HG02973 (cell line): ENCODE data around the gene TRAPPC12.
A peak's percentile ranks its signal among the peaks of the same experiment; 100 is the strongest.
"Not testable (repeated sequence)": the region's sequence is repeated elsewhere in the genome, so short reads cannot be mapped to it uniquely, and the experiment has no call there.

Experiments used
- ATAC-seq: cut with Tn5 transposase; IDR thresholded peaks from one replicate; pipeline ENCODE4 v1.9.1; 2021; ENCODE audit warnings: moderate library complexity; ENCODE audit not compliant: unreplicated experiment

The TRAPPC12 gene

DNA sequence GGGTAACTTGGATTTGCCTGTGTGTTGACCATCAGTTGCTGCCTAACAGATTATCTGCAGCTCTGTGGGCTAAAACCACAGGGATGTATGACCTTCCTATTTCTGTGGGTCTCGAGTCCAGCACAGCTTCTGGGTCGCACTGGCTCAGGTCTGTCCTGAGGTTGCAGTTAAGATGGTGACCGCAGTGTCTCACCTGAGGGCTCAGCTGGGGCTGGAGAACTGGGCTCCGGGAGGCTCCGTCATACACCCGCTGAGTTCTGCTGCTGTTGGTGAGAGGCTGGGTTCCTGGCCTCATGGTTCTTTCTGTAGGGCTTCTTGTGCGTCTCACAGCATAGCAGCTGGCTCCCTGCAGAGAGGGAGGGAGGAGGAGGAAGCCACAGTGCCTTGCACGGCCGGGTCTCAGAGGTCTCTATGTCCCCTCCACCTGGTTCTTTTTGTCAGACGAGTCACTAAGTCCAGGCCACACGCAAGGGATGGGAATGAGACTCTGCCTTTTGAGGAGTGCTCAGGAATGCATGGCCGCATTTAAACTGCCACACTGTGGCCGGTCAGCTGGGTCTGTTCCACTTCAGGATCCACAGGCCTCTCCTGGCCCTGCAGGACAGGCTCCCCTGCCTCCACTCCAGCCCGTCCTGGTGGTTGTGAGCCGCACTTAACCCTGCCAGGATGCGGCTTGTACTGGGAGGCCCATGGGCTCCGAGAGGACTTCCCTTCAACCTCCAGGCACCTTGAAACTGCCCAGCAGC lies 72.6 kb downstream of the TRAPPC12 start:
- ATAC-seq: no peak

DNA sequence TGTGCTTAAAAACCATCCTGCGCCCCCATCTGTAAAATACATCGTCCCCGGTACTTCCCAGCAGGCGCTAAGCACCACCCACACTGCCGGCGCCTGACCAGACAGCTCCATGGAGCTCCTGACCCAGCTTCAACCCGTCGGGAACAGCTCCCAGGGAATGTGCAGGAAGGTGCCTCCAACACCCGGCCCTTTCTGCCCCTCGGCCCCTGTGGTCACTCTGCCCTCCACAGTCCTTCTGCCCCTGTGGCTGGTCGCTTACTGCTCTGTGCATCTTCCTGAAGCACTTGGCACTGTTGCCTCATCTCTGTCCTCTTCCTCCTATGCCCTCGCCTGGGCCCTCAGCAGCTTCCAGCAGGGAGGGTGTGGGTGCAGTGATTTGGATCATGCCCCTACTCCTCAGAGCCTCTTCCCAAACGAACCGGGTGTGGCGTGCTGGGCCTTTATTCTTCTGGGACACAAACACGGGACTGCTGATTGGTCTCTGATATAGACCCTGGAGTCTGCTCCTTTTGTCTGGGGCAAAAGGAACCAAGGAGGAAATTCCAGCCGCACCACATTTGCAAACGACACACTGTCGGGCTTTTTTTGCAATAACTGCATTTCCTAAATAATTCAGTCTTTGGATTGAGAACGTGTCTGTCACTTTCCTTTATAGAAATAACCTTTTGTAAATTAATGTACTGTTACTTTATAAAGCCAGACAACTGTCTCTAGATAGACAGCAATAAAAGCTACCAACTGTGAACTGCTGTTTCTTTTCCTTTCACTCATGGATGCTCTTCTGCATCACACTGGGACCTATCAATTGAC lies 73.9 kb downstream of the TRAPPC12 start:
- ATAC-seq: no peak

DNA sequence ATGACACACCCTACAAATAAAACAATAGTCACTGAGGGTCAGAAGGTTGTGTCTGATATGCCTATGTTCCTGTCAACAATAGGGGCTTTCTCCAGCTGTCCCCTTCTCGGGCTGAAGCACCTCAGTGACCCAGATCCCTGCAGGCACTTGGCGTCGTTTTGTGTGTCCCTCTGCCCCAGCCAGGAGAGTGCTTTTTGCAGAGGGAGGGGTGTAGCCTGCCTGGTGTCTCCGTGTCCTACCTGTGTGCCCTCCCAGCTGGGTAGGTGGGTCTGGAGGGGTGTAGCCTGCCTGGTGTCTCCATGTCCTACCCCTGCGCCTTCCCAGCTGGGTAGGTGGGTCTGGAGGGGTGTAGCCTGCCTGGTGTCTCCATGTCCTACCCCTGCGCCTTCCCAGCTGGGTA lies 74.5 kb downstream of the TRAPPC12 start:
- not testable (repeated sequence) for ATAC-seq

DNA sequence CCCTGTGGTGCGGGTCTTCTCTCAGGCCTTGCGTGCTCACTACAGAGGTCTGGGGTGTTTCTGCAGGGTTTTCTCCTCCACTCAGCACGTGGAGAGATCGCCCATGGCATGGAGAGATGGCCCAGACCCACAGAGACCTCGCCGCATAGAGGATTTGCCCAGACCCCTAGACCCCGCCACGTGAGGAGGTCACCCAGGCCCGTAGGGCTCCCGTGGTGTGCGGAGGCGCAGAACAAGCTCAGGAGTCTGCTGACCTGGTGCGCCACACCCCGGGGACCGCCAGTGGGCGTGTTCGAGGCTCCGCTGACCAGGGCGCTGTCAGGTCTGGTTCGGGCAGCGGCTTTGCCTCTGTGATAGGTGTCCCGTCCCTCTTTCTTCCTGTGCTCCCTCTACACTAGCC lies 75.3 kb downstream of the TRAPPC12 start:
- no peak for ATAC-seq

DNA sequence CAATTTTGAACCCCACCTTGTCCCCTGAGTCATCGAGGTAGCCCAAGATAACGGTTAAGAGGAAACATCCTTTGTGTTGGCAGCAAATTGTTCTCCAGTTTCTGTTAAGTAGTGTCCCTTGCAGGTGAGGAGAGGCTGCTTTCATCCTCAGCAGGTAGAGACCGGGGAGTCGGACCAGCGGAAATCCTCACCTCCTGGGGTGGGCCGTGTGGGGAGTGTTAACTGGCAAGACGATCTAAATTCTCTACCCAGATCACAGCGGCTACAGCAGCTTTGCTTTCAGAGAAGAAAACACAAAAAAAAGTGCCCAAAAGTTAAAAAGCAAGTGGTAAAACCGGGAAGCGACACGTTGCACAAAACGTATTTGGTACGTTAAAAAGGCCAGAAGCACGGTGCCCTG lies 76.6 kb downstream of the TRAPPC12 start:
- no peak for ATAC-seq

DNA sequence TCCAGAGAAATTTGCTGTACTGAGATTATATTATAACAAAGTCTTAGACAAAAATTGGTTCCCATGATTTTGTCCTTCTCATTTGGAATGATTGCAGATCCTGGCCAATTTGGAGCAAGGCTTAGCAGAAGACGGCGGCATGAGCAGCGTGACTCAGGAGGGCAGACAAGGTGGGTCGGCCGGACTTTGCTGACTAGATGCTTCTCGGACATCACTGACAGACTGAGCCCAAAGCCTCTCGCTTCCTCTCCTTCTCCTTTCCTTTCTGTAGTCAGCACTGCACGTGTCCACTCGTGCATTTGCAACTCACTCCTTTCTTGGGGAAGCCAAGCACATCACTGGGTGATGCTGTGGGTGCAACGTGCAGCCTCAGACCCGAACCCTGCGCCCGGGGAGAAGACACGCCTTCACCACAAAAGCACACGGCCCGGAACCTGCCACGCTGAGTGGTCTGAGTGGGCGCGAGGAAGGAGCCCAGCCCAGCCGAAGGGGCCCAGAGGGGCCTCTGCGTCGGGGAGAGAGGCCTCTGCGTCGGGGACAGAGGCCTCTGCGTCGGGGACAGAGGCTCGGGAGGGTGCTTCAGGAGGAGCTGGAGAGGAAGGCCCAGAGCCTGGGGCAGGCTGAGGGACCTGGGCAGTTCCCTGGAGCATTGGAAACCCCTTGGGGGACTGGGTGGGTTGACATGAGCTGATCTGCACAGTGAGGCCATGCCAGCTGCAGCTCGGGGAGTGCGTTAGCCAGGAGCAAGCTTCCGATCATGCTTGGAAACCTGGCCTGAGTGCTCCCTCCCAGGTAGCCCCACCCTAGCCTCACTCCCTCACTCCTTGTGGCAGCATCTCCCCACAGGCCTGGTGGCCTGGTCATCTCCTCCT lies 78.3 kb downstream of the TRAPPC12 start:
- ATAC-seq: no peak

DNA sequence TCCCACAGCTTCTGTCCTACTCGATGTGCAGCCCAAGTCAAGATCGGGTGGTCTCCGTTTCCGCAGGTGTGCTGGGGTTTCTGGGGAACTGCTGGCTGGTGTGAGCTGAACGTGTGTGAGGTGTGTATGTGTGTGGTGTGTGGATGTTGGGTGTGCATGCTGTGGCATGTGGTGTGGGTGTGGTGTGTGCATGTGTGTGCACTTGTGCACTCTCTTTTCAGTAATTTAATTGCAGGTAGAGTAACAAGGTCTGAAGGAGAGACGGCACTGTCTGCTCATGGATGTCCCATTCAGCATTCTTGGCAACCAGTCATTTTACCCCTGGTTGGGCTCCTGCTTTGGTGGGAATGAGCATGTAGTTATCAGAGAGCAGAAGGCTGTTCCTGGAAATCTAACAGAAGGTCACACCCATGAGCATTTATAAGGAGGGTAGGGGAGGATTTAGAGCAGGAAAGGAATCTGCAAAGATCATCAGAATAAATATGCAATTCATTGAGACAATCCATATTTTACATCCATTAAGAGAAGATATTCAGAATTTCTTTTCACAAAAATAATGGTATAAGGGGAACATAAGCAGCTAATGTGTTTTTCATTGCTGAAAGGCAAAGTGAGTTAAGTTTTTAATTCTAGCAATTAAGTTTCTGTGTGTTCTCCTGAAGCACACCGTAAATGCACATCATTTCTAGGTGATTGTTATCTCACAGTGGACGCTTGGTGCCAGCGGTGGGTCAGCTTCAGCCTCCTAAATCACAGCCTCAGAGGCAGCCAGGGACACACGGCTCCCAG lies 79.1 kb downstream of the TRAPPC12 start:
- ATAC-seq: no peak

DNA sequence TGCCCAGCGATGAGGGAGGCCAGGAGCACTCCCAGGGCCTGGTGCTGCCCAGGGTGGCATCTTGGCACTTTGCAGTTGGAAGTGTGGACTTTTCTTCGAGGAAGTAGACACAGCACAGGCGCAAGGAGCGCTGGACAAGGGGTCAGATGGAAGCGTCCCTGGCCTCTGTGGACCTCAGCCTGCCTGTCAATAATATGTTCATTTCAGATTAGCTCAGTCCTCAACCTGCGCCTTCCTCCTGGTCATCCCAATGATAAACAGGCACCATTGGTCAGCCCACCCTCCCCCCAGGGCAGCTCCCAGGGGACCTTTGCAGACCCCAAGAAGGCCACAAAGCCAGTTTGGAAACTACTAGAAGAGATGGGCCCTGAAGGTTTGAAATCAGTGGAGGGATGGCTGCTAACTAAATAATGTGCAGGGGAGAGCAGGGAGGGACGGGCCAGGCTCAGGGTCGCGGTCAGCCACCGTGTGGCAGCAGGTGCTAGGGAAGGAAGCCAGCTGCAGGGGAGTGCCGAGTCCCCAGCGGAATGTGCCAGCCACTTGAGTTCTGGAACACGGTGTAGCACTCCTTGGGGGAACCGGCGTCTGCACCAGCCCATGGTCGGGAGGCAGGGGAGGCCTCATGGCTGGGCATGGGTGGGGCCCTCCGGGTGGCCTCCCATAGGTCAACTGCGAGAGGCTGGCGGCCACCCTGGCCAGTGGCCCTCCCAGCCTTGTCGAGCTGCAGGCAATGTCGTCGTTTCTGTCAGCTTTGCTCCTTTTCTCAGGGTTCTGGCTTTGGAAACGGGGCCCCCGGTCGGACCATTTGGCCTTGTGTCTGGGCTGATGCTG lies 79.9 kb downstream of the TRAPPC12 start:
- no peak for ATAC-seq

DNA sequence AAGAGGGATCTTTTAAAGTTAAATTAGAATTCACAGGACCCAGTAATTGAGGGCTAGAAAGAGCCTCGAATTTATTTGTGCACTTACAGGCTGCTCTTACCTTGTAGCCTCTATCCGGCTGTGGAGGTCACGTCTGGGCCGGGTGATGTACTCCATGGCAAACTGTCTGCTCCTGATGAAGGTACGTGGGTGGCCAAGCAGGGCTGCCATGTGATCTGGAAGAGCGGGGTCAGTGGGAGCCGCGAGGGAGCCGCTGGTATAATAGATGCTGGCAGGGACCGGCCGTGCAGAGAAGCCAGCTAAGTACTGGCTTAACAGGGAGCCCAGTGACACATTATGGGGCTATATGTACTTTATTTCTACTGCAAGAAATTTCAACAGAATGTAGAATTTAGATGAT lies 80.7 kb downstream of the TRAPPC12 start:
- no peak for ATAC-seq

DNA sequence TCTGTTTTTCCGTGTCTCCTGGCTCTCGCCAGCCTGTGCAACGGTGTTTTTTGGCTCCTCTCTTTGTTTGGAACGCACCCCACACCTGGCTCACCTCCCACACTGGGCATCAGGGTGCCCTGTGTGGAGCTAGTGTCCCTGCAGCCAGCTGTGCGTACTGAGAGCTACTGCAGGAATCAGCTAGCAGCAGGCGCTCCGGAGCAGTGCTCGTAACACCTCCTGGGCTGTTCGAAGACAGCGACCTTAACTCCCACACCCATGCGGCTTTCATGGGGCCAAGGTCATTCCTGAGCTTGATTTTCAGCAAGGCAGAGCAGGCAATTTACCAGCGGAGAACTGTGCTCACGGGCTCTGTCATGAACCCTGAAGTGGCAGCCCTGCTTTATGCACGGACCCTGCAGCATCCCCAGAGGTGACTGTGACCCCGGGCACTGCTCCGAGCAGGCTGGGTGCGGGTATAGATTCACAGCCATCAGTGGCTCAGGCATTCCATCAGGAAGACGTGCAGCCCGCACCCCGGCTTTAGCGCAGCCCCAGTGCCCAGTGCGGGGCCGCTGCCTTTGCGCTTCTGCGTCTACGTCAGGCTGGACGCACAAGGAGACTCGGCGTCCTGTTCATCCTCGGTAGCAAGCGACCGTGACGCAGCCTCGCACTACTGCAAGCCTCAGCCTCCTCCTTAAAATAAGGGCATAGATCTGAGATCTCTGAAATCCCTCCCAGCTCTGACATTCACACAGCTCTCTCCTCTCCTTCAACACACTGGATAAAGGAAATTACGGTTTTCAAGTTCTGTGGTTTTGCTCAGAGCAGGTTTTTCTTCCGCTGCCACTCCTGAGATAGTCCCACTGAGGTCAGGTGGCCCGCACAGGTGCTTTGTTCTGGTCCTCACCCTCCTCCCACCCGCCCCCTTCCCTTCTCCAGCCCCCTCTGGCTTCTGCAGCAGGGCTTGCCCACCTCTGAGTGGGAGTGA lies 81.6 kb downstream of the TRAPPC12 start:
- ATAC-seq: no peak

DNA sequence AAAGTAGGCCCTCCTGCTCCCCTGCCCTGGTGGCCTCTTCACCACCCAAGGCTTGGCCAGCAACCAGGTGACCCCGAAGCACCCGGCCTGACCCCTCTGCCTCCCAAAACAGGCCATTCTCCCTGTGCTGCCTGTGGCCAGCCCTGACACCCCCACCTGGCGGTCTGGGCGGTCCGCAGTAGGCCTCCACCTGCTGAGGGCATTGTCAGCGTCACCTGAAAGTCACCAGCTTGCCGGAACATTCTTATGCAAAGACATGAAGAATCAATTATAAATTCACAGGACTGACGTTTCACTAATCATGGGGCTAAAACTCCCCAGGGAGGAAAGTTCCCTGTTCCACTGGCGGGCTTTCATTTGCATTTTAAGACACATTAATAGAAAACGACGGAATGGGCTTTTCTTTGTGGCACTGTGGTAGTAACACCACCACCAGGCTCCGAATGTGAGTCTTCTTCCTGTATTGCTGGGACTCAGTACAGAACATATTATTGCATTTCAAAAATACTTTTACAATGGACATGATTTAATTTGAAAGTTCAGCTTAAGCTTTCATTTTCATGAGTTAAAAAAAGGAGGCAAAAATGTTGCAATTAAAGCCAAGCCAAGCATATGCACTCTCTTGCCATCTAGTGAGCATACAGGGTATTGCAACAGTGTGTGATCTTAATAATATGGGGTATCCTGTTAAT lies 82.5 kb downstream of the TRAPPC12 start:
- ATAC-seq: peak; percentile 75

DNA sequence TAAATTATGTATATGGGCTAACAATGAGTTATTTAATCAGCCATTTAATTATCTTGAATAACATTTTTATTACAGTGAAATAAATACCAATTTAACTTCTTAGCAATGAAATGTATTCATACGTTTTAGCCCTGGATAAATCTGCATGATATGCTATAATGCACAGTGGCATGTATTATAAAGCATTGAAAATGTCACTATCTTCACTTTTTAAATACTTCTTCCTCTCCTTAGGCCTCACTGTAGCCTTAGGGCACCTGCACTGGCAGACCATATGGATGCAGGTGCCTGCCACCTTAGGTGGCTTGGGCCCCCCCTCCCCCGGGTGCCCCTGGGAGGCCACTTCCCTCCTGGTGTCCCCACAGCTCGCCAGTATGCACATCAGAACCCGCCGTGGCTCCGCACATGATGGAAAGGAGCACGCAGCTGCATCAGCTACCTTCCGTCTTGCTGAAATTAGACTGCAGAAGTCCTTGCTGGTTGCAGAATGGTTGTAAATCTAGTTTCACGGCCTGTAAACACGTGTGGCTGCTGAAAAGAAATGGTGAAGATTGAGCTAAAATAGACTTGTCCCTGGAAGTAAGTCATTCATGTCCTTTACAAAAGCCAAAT lies 83.1 kb downstream of the TRAPPC12 start:
- no peak for ATAC-seq

DNA sequence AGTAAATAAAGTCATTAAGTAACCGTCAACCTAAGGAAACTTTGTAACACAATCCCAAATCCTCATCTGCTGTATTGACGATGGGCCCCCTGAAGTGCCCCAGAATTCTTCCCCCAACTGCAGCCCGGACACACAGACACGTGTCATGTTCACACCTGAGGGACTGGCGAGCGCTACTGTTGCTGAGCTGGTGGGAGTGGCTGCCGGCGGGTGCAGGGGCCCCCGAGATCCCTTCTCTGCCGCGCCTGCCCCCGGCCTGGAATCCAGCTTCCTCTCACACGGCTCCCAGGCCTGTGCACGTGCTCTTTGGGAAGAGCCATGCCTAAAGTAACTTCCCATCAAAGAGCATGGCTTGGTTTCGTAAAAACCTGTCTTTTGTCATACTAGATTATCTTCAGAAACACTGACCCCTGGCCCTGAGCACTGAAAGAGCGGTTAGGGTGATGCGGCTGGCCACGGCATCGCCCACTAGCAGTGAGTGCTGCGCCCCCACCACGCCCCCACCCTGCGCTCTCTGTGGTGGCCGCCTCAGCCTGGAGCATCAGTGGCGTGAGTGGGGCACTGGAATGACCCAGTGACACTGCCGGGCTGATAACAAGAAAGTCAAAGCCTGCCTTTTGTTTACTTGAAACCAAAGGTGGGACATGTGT lies 83.8 kb downstream of the TRAPPC12 start:
- ATAC-seq: no peak

DNA sequence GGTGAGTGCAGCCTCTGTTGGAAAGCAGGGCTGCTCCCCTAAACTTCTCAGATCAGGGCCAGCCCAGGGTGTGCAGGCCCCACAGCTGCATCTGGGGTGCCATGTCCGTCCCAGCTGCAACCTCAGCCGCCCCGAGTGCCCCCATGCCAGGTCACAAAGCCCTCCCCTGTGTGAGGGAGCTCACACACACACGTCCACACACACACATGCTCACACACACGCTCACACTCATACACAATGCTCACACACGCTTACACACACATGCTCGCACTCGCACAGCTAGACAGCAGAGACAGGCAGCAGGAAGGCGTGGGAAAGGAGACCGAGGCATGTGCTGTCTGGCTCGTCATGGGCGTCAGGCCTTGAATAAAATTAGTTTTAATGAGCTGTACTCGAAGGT lies 84.5 kb downstream of the TRAPPC12 start:
- no peak for ATAC-seq

DNA sequence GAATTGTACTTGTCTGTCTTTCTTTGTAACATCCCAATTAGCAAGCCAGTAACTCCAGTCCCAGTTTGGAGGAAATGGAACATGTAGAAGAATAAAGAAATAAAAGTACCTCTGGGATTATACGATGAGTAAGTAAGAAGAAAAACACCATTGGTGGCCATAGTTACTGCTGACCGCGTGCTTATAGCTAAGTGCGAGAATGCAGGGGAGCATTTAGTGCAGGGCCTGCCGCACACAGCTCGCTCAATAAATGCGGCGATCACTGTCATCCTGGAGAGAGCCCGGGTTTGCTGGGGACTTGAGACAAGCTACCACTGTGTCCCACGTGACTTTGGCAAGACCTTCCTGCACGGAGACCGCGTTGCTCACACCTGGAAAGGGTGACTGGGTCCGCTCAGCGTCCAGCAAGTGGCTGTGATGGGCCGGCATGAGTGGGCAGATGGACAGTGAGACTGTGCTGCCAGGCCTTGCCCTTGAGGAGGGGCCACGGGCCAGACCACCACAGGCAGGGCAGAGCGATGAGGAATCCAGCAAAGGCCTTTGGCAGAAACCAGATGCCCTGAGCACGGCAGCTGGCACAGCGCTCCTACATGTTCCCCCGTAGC lies 85.0 kb downstream of the TRAPPC12 start:
- no peak for ATAC-seq

DNA sequence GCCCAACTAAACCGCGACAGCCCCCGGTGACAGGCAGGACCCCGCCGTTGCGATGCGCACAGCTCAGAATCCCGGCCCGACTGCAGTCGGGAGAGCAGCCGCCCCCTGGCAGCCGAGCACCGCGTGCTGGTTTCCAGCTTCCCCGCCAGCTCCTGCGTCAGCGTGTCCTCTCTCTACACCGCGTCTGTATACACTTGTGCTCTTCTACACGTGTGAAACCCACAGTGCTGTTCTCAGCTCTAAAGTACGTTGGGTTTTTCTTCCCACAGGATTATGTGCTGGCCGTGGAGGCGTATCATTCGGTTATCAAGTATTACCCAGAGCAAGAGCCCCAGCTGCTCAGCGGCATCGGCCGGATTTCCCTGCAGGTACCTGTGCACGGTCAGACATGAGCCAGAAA lies 85.8 kb downstream of the TRAPPC12 start:
- ATAC-seq: no peak
